ENCODE measurements around the gene EXD3. TPM values are rescaled to one million over a fixed set of nuclear protein-coding genes. Genes with fewer than 3 reads are reported as not detected.

EXD3 gene
- total RNA-seq, 3 donors from 2014 or later, result 39.4 to 56.7 (median 40.1) TPM

GRCh38 chr9:137311986-137312851 lies 110.7 kb downstream of the EXD3 start:
- no peaks in the 10 kb centered on the region for H3K36me3 ChIP-seq (ENCODE audit: low read depth)
- DNase-seq, result peak; percentile 48 to 70 (median 68)

DNA sequence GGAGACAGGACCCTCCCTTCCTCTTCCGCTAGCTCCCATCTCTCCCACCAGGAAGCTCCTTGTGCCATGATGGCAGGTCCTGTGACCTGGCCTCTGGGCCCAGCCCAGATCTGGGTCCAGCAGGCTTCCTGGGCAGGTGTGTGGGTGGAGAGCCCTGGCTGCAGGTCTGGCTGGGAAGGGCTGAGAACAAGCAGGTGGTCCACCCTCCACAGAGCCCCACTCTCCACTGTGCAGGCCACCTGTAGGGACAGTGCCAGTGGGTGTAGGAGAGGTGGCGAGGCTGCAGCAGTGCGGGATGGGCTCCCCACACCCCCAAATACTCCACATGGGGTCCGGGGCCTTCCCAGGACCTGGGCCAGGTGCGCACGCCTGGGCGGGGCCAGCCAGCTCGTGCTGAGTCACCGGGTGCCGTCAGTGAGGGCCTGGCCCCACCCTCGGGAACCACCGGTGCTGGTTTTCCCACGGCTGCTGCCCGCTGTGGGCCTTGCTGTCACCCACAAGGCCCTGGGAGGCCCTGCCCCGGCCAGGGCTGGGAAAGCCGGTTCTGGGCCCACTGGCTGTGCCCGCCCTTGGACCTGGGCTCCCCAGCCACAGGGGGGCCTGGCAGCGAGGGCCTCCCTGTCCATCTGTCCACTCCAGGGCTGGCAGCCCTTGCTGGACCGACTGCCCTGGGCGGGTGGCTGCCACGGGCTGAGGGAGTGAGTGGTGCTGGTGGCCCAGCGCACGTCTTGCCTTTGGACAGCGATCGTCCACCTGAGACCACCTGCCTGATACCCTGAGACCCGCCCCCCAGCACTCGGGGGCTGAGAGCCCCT lies 111.6 kb downstream of the EXD3 start:
- DNase-seq, result peak; percentile 89 to 94 (median 92)
- H3K4me1 ChIP-seq (ENCODE audit: low read depth), result peaks cover 49% of the 10 kb centered on the region
- H3K4me3 ChIP-seq, result no peak overlapping the region
- intact Hi-C loops (cut with DNase I, micrococcal nuclease), result no loop called here
- no peaks in the 10 kb centered on the region for H3K9me3 ChIP-seq
- ATAC-seq, result peak; percentile 78
- TF ChIP-seq, protein P1, sequence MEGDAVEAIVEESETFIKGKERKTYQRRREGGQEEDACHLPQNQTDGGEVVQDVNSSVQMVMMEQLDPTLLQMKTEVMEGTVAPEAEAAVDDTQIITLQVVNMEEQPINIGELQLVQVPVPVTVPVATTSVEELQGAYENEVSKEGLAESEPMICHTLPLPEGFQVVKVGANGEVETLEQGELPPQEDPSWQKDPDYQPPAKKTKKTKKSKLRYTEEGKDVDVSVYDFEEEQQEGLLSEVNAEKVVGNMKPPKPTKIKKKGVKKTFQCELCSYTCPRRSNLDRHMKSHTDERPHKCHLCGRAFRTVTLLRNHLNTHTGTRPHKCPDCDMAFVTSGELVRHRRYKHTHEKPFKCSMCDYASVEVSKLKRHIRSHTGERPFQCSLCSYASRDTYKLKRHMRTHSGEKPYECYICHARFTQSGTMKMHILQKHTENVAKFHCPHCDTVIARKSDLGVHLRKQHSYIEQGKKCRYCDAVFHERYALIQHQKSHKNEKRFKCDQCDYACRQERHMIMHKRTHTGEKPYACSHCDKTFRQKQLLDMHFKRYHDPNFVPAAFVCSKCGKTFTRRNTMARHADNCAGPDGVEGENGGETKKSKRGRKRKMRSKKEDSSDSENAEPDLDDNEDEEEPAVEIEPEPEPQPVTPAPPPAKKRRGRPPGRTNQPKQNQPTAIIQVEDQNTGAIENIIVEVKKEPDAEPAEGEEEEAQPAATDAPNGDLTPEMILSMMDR (IDR thresholded peaks at IDR 0.05), result no peak
- no peaks in the 10 kb centered on the region for H3K36me3 ChIP-seq (ENCODE audit: low read depth)

More at GRCh38 chr9:137311986-137312851, 110.7 kb downstream of the EXD3 start:
- peak; percentile 34 for ATAC-seq
- Histone ChIP-seq H3K4me3 (no peak overlapping the region), H3K4me1 (ENCODE audit: low read depth) (peaks cover 46% of the 10 kb centered on the region), H3K9me3 (no peaks in the 10 kb centered on the region)
- TF ChIP-seq, protein P1 (IDR thresholded peaks at IDR 0.05), result no peak
- intact Hi-C loops (cut with DNase I, micrococcal nuclease), result no loop called here

DNA sequence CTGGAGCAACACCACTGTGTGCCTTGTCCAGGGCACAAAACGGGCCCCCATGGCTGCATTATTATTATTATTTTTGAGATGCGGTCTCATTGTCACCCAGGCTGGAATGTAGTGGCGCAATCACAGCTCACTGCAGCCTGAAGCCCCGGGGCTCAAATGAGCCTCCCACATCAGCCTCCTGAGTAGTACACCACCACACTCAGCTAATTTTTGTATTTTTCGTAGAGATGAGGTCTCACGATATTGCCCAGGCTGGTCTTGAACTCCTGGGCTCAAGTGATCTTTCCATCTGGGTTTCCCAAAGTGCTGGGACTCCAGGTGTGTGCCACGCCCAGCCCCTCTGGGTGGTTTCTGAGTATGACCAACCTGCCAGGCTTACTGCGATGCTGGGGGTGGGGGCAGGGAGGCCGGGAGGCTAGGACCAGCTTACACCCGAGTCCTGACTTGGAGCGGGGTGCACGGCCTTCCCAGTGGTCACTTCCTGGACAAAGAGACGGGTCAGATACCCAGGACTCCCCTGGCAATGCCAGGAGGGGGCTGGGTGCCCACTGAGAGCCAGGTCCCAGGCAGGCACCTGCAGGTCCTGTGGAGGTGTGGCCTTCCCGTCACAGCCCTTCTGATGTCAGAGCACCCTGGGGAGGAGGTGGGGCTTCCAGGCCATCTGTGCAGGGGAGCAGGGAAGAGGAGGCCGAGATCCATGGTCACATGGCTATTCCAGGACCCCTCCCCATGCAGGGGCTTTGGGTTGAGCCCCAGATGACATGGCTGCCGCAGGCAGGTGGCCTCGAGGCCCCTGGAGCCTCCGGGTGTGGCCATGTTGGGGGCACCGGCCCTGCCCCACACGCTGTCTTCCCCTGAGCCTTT lies 112.5 kb downstream of the EXD3 start:
- peaks cover 53% of the 10 kb centered on the region for H3K4me1 ChIP-seq (ENCODE audit: low read depth)

GRCh38 chr9:137309368-137310188 lies 113.4 kb downstream of the EXD3 start:
- H3K9me3 ChIP-seq, result no peaks in the 10 kb centered on the region
- DNase-seq, result peak in 2 of 3 donors; percentile 35 to 48
- no peaks in the 10 kb centered on the region for H3K36me3 ChIP-seq (ENCODE audit: low read depth)
- no peak for ATAC-seq
- H3K4me1 ChIP-seq (ENCODE audit: low read depth), result peaks cover 58% of the 10 kb centered on the region
- TF ChIP-seq, protein P1 (IDR thresholded peaks at IDR 0.05), result no peak
- no peak overlapping the region for H3K4me3 ChIP-seq
- intact Hi-C loops (cut with DNase I, micrococcal nuclease), result no loop called here

More for the DNA sequence above, 112.5 kb downstream of the EXD3 start:
- DNase-seq (peak; percentile 80 to 83 (median 80)), ATAC-seq (peak; percentile 61)
- Histone ChIP-seq H3K9me3 (no peaks in the 10 kb centered on the region), H3K4me3 (no peak overlapping the region), H3K36me3 (ENCODE audit: low read depth) (no peaks in the 10 kb centered on the region)
- TF ChIP-seq, protein P1 (IDR thresholded peaks at IDR 0.05), result no peak
- intact Hi-C loops (cut with DNase I, micrococcal nuclease), result no loop called here

Measured in mucosa of descending colon (tissue), 3 donors.